GM12878 (cell line): Measurements from ENCODE around the gene SNHG17. TPM values are rescaled to one million over a fixed set of nuclear protein-coding genes. Genes with fewer than 3 reads are reported as not detected.

ENCODE experiments used
- ATAC-seq: fragments of 200-7000 bp; cut with Tn5 transposase; 3 replicates; pipeline ENCODE4 v1.9.1; 2020; ENCODE audit warnings: mild to moderate bottlenecking, moderate library complexity
- BruUV-seq: library from RNA; stranded (reverse); fragments of 400-500 nt; replicated peaks from 2 replicates; lab custom pipeline; 2021; lab: Mats Ljungman, UMichigan
- CTCF ChIA-PET: fragments of 300-600 bp; sonication (Branson Sonifier 250); formaldehyde crosslinking; extraction: SDS; loops from one replicate; lab custom pipeline; 2021; ENCODE audit warnings: inconsistent platforms; lab: Yijun Ruan, JAX
- POLR2A ChIA-PET: fragments of 350-600 bp; formaldehyde crosslinking; extraction: SDS; loops from one replicate; lab custom pipeline; 2021; ENCODE audit warnings: inconsistent platforms; lab: Charles Lee
- RAD21 ChIA-PET: fragments of 300-600 bp; sonication (Branson Sonifier 250); formaldehyde crosslinking; loops from one replicate; lab custom pipeline; 2023; ENCODE audit warnings: antibody characterized with exemption; ENCODE audit not compliant: unreplicated experiment; lab: Charles Lee
- SMC1A ChIA-PET: fragments of 300-600 bp; sonication (Branson Sonifier 250); formaldehyde crosslinking; loops from one replicate; lab custom pipeline; 2023; ENCODE audit not compliant: unreplicated experiment, uncharacterized antibody; lab: Charles Lee
- DNase-seq: peaks from one replicate; pipeline ENCODE4 v3.0.0-alpha.2; 2011; ENCODE audit warnings: low read depth, low spot score
- FAIRE-seq: peaks from 3 replicates; lab custom pipeline; 2011; peaks lifted over from hg19 to GRCh38; lab: Jason Lieb, UNC
- H2AFZ ChIP-seq: 2 replicates; pipeline ENCODE4 v1.6.0; 2011; ENCODE audit warnings: low read depth, low read length, control low read depth; ENCODE audit not compliant: control insufficient read depth
- H3K27ac ChIP-seq: 2 replicates; pipeline ENCODE4 v1.5.1; 2011; ENCODE audit warnings: control low read depth; ENCODE audit not compliant: control insufficient read depth, insufficient read depth
- H3K27me3 ChIP-seq, 2 experiments: replicated peaks in 1 of 2; 2 replicates each; pipeline versions ENCODE4 v1.6.0 to v1.6.1; 2011; ENCODE audit warnings: low read length in 1 of 2; ENCODE audit not compliant: control insufficient read depth in 2 of 2, insufficient read depth in 2 of 2
- H3K36me3 ChIP-seq, 2 experiments: 2 replicates each; pipeline ENCODE4 v1.5.1; 2011; ENCODE audit warnings: low read length in 1 of 2; ENCODE audit not compliant: control insufficient read depth in 2 of 2, insufficient read depth in 2 of 2
- H3K4me1 ChIP-seq: 2 replicates; pipeline ENCODE4 v1.6.1; 2011; ENCODE audit warnings: mild to moderate bottlenecking, low read length, moderate library complexity, mixed read lengths; ENCODE audit not compliant: control insufficient read depth, insufficient read depth
- H3K4me2 ChIP-seq: 2 replicates; pipeline ENCODE4 v1.6.0; 2011; ENCODE audit warnings: control low read depth; ENCODE audit not compliant: control insufficient read depth, insufficient read depth
- H3K4me3 ChIP-seq: fragments of 200-600 bp; sonication (generic); 2 replicates; pipeline ENCODE4 v1.5.1; 2016
- H3K79me2 ChIP-seq: 2 replicates; pipeline ENCODE4 v1.6.0; 2011; ENCODE audit warnings: low read length; ENCODE audit not compliant: control insufficient read depth, insufficient read depth
- H3K9ac ChIP-seq: 2 replicates; pipeline ENCODE4 v1.8.0; 2011; ENCODE audit warnings: low read length, control low read depth, mixed read lengths; ENCODE audit not compliant: control insufficient read depth, insufficient read depth
- H3K9me3 ChIP-seq: replicated peaks from 3 replicates; pipeline ENCODE4 v1.5.1; 2011; ENCODE audit warnings: mild to moderate bottlenecking, low read length; ENCODE audit not compliant: control insufficient read depth, insufficient read depth
- H4K20me1 ChIP-seq: 2 replicates; pipeline ENCODE4 v1.6.0; 2011; ENCODE audit not compliant: control insufficient read depth, insufficient read depth
- IKZF2 ChIP-seq, 2 experiments: fragments of 450-650 bp; IDR thresholded peaks; 2 replicates each; pipeline ENCODE4 v1.6.1; 2017; ENCODE audit warnings: mild to moderate bottlenecking in 2 of 2, moderate library complexity in 2 of 2
- MEF2B ChIP-seq: fragments of 450-650 bp; IDR thresholded peaks from 2 replicates; pipeline ENCODE4 v1.6.1; 2018; ENCODE audit warnings: mild to moderate bottlenecking, moderate library complexity; ENCODE audit not compliant: partially characterized antibody, poor library complexity, severe bottlenecking
- PRDM15 ChIP-seq: fragments of 450-650 bp; formaldehyde crosslinking; IDR thresholded peaks from 2 replicates; pipeline ENCODE4 v1.4.0; 2020; ENCODE audit warnings: mild to moderate bottlenecking, moderate library complexity
- WGBS: methylation state at CpG from one replicate; pipeline ENCODE4 v1.1.6; 2016; ENCODE audit warnings: low lambda C conversion rate; ENCODE audit not compliant: insufficient replicate concordance, insufficient coverage; ENCODE audit errors: missing lambda C conversion rate; 5-methylcytosine and 5-hydroxymethylcytosine counted together
- in situ Hi-C: fragments of 300-500 bp; cut with MboI; formaldehyde crosslinking; loops from 9 replicates; pipeline ENCODE4 v1.14.3; 2018; ENCODE audit warnings: mixed read lengths
- intact Hi-C: fragments of 100-400 bp; cut with micrococcal nuclease; formaldehyde crosslinking; loops from one replicate; pipeline ENCODE4 v1.14.2; 2022; ENCODE audit not compliant: unreplicated experiment
- polyA plus RNA-seq, 11 experiments: library from polyadenylated mRNA; depleted of rRNA in 4 of 11; unstranded in 6 of 11; stranded (reverse) in 5 of 11; fragments of >200 nt; fragmentation: Nextera tagmentation in 4 of 11; fragmentation: Illumina TruSeq in 1 of 11; extraction: Ambion mirVana in 4 of 11; extraction: Trizol in 1 of 11; gene quantifications; 1 replicate in 1 of 11; 2 replicates in 10 of 11; pipeline versions ENCODE4 v1.2.1 to v1.2.3, GENCODE V29; 2011 to 2016; ENCODE audit warnings: inconsistent platforms in 2 of 11, missing spikeins in 2 of 11, low read depth in 1 of 11
- total RNA-seq, 4 experiments: library from RNA; depleted of rRNA in 3 of 4; stranded (reverse); fragments of >200 nt in 3 of 4; fragmentation: Illumina TruSeq in 1 of 4; extraction: Trizol in 1 of 4; gene quantifications; 2 replicates each; pipeline versions ENCODE4 v1.2.1 to v1.2.3, GENCODE V29; 2013 to 2021

The SNHG17 gene
- total and polyA plus RNA-seq, 10 of the 15 experiments (the other 5 are each of a cell fraction or from before 2014, with no cell fraction given): 20.8 to 63.0 (median 33.9) TPM

GRCh38 chr20:38435555-38435939 lies 419 bp upstream of the SNHG17 start:
- in situ Hi-C loops: no loop called here
- 47% methylated on average over 6 of the region's 6 CpGs for WGBS
- intact Hi-C loops: loop anchor here (1.0 kb wide), 1 partner anchor 11 kb away; no protein-coding TSS in a partner anchor

More at GRCh38 chr20:38435555-38435939, 419 bp upstream of the SNHG17 start:
- no peak for ATAC-seq
- no peaks in the 10 kb centered on the region for H3K9me3 ChIP-seq
- peaks cover 12 to 23% of the 10 kb centered on the region in 2 experiments for H3K36me3 ChIP-seq
- H3K79me2 ChIP-seq: peaks cover 47% of the 10 kb centered on the region
- H3K4me2 ChIP-seq: no peak overlapping the region
- ChIA-PET CTCF (interaction anchor here (0.8 to 6.1 kb wide), 10 partner anchors 10 to 402 kb away, joined by 3 to 112 read pairs (median 4); partner anchors contain the start of genes RALGAPB and RPRD1B), SMC1A (interaction anchor here (1.9 to 3.1 kb wide), 3 partner anchors 10 to 37 kb away, joined by 9 to 27 read pairs (median 11); partner anchors contain the start of gene RALGAPB), RAD21 (interaction anchor here (0.9 to 1.3 kb wide), 3 partner anchors 12 to 37 kb away, joined by 3 to 9 read pairs (median 6); partner anchors contain the start of gene RALGAPB), POLR2A (interaction anchor here (1.0 to 3.1 kb wide), 3 partner anchors 10 to 38 kb away, joined by 3 to 45 read pairs (median 5); partner anchors contain the start of gene RALGAPB)
- no peak for DNase-seq
- H3K4me1 ChIP-seq: peaks cover 7% of the 10 kb centered on the region
- no peak for FAIRE-seq
- H3K4me3 ChIP-seq: no peak overlapping the region
- no peak overlapping the region for H3K27ac ChIP-seq
- no TSS peak for BruUV-seq
- H3K9ac ChIP-seq: no peak overlapping the region
- H2AFZ ChIP-seq: peak overlapping the region; percentile 33
- no peaks in the 10 kb centered on the region for H3K27me3 ChIP-seq
- TF ChIP-seq PRDM15 (CRISPR knock-in tag) (no peak), IKZF2 (IDR thresholded peaks at IDR 0.05) (0 out of 4 replicates have a peak, but pooled peaks of 1 of the 2 experiments have one; percentile 4), MEF2B (peak; percentile 3)
- H4K20me1 ChIP-seq: peaks cover 22% of the 10 kb centered on the region
